Measurements from ENCODE around the gene RXRA. TPM values are rescaled to one million over a fixed set of nuclear protein-coding genes. Genes with fewer than 3 reads are reported as not detected.
A peak's percentile ranks its signal among the peaks of the same experiment; 100 is the strongest.

Gene RXRA
- total RNA-seq, 3 donors from 2014 or later: 31.0 to 63.0 (median 31.5) TPM

GRCh38 chr9:134369416-134370212 lies 43.4 kb downstream of the RXRA start:
- no peak for DNase-seq (ENCODE audit: low spot score in 2 of 2)
- peak overlapping the region in 1 of 2 donors; percentile 38 for H3K27ac ChIP-seq
- peaks cover 38 to 57% of the 10 kb centered on the region in 2 donors for H3K4me1 ChIP-seq
- H3K4me3 ChIP-seq: peak overlapping the region in 1 of 3 donors; percentile 15
- no peak for TF ChIP-seq POLR2A (IDR thresholded peaks at IDR 0.05)
- no peak for TF ChIP-seq CTCF (IDR thresholded peaks at IDR 0.05)
- no peak for TF ChIP-seq POLR2AphosphoS5 (IDR thresholded peaks at IDR 0.05)
- no peaks in the 10 kb centered on the region for H3K36me3 ChIP-seq
- H3K9me3 ChIP-seq: no peaks in the 10 kb centered on the region
- no peaks in the 10 kb centered on the region for H3K27me3 ChIP-seq
- intact Hi-C loops (cut with DNase I; ENCODE audit: low total_unique reads): loop anchor here (10.0 kb wide), 1 partner anchor 1615 kb away; no protein-coding TSS in a partner anchor

DNA sequence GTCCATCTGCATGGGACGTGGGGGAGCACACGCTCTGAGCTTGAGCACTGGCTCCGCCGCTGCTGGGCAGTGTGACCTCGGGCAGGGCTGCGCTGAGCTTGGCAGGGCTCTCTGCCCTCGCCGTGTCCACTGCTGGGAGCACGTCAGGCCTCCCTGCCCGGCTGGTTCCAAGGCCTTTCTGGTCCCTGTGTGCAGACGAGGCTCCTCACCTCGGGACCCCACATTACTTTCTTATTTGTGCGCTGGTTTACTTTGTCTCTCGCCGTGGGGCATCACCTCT lies 43.9 kb downstream of the RXRA start:
- TF ChIP-seq POLR2A (IDR thresholded peaks at IDR 0.05) (no peak), CTCF (IDR thresholded peaks at IDR 0.05) (no peak)
- intact Hi-C loops (cut with DNase I; ENCODE audit: low total_unique reads): loop anchor here (10.0 kb wide), 1 partner anchor 1615 kb away; no protein-coding TSS in a partner anchor
- Histone ChIP-seq H3K4me3 (no peak overlapping the region), H3K27ac (peak overlapping the region in 1 of 2 donors; percentile 34), H3K36me3 (no peaks in the 10 kb centered on the region), H3K27me3 (no peaks in the 10 kb centered on the region), H3K4me1 (peaks cover 44 to 62% of the 10 kb centered on the region in 2 donors), H3K9me3 (no peaks in the 10 kb centered on the region)
- no peak for DNase-seq (ENCODE audit: low spot score in 2 of 2)

DNA sequence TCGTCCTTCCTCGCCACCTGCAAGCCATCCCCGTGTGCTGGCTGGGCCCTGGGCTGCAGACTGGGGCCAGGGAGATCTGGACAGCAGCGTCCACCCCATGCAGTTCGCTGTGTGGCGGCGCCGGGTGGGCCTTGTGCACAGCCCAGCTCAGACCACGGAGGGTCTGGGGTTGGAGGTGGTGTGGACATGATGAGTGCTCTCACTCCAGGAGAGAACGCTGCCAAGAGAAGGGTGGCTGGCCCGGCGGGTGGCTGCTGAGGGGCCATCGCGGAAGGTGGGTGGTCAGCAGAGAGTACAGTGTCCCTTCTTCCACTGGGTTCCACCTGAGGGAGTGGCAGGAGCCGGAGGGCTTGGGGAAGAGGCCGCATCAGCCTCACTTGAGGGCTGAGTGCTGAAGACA lies 44.4 kb downstream of the RXRA start:
- Histone ChIP-seq H3K4me1 (peaks cover 46 to 64% of the 10 kb centered on the region in 2 donors), H3K36me3 (no peaks in the 10 kb centered on the region), H3K27me3 (no peaks in the 10 kb centered on the region), H3K9me3 (no peaks in the 10 kb centered on the region), H3K4me3 (no peak overlapping the region), H3K27ac (peak overlapping the region; percentile 40 to 81)
- TF ChIP-seq POLR2AphosphoS5 (IDR thresholded peaks at IDR 0.05) (no peak), POLR2A (IDR thresholded peaks at IDR 0.05) (no peak), CTCF (IDR thresholded peaks at IDR 0.05) (no peak)
- intact Hi-C loops (cut with DNase I; ENCODE audit: low total_unique reads): loop anchor here (10.0 kb wide), 1 partner anchor 1616 kb away; no protein-coding TSS in a partner anchor
- no peak for DNase-seq (ENCODE audit: low spot score in 2 of 2)

DNA sequence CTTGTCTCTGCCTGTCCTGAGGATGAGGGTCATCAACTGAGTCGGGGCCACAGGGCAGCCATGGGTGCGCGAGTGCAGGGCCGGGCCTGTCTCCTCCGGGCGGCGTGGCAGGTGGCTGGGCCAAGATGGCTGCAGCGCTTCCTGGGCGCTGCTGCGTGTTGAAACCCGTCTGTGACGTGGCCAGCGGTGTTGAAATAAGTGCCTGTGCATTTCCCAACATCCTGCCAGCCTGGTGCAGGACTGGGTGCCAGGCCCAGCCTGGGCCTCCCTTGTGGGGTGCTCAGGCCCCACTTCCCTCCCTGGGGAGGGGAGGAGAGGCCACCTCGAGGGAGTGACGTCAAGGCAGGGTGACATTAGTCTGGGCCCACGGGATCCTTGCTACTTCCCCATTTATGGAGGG lies 45.5 kb downstream of the RXRA start:
- Histone ChIP-seq H3K27me3 (no peaks in the 10 kb centered on the region), H3K4me1 (peaks cover 47 to 63% of the 10 kb centered on the region in 2 donors), H3K36me3 (no peaks in the 10 kb centered on the region), H3K27ac (peak overlapping the region; percentile 40 to 81), H3K4me3 (no peak overlapping the region), H3K9me3 (no peaks in the 10 kb centered on the region)
- peak in 1 of 2 donors; percentile 55 for DNase-seq (ENCODE audit: low spot score in 2 of 2)
- TF ChIP-seq POLR2A (IDR thresholded peaks at IDR 0.05) (no peak), POLR2AphosphoS5 (IDR thresholded peaks at IDR 0.05) (peak; percentile 23 to 62 (median 36)), CTCF (IDR thresholded peaks at IDR 0.05) (no peak)
- intact Hi-C loops (cut with DNase I; ENCODE audit: low total_unique reads): loop anchor here (10.0 kb wide), 1 partner anchor 1617 kb away; no protein-coding TSS in a partner anchor

DNA sequence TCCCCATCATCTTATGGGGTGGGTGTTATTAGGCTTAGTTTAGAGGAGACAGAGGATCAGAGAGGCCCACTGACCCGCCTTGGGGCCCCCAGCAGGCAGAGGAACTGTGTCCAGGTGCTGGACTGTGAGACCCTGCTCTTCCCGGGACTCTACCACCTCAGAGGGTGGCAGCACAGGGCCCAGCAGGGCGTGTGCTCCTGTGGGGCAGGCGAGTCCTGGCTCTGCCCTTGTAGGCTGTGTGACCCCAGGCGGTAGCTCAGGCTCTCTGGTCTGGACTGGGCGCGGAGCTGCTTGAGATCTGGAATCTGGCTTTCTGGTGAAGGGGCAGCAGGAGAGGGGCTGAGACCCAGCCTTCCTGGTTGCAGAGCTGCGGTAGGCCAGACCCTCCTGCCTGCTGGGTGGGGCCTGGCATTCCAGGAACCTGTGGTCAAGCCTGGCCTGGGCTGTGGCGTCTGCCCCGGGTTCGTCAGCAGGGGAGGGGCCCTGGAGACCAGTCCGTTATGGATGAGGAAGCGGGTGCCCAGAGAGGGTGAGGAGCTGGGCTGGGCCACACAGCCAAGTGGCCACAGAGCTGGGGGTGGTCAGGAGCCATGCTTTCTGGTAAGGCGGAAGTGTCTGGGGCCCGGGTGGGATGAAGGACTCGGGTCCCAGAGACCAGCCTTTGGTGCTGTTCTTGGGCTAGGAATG lies 46.5 kb downstream of the RXRA start:
- TF ChIP-seq POLR2A (IDR thresholded peaks at IDR 0.05): no peak
- no peak for TF ChIP-seq POLR2AphosphoS5 (IDR thresholded peaks at IDR 0.05)
- no peak for TF ChIP-seq CTCF (IDR thresholded peaks at IDR 0.05)
- intact Hi-C loops (cut with DNase I; ENCODE audit: low total_unique reads): loop anchor here (10.0 kb wide), 1 partner anchor 1618 kb away; no protein-coding TSS in a partner anchor
- H3K9me3 ChIP-seq: no peaks in the 10 kb centered on the region
- no peaks in the 10 kb centered on the region for H3K27me3 ChIP-seq
- H3K36me3 ChIP-seq: no peaks in the 10 kb centered on the region
- DNase-seq (ENCODE audit: low spot score in 2 of 2): no peak
- H3K4me3 ChIP-seq: no peak overlapping the region
- H3K4me1 ChIP-seq: peaks cover 45 to 62% of the 10 kb centered on the region in 2 donors
- peak overlapping the region; percentile 81 to 91 for H3K27ac ChIP-seq
